Right hindlimb (tissue), 1 donor: ENCODE measurements around the gene PPP2CA.
"Not testable (repeated sequence)": the region's sequence is repeated elsewhere in the genome, so short reads cannot be mapped to it uniquely, and the experiment has no call there.

ENCODE experiments used
- DNase-seq: peaks from one replicate; pipeline ENCODE4 v3.0.0-alpha.2; 2018

Gene PPP2CA

DNA sequence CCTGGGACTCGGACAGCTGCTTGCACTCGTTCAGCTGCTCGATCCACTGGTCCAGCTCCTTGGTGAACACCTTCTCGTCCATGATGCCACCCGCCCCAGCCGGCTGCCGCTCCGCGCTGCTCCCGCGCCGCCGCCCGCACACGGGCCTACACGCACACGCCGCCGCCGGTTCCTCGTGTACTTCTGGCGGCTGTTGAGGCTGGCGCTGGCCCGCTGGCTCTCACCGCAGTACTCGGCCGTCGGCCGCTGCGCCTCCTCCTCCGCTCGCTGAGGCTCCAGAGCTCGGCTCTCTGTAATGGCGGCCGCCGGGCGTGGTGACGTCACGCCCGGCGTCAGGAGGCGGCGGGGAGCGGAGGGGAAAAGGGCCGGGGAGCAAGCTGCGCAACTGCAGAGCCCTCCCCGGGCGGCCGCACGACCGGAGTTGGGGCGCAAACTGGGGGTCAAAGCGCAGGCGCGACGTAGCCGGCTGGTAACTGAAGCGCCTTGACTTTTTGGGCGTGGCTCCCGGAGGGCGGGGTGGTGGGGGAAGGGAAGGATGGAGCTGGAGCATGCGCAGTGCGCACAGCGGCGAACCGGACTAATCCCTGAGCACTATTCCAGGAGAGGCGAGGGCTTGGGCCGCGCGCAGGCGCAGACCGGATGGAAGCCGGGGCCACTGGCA is at the start of gene PPP2CA:
PPP2CA (minus strand) TSS at position 294 of the 661 bp plus-strand sequence; CDS start at position 82, 212 bp downstream.
- DNase-seq = peak; percentile 100

DNA sequence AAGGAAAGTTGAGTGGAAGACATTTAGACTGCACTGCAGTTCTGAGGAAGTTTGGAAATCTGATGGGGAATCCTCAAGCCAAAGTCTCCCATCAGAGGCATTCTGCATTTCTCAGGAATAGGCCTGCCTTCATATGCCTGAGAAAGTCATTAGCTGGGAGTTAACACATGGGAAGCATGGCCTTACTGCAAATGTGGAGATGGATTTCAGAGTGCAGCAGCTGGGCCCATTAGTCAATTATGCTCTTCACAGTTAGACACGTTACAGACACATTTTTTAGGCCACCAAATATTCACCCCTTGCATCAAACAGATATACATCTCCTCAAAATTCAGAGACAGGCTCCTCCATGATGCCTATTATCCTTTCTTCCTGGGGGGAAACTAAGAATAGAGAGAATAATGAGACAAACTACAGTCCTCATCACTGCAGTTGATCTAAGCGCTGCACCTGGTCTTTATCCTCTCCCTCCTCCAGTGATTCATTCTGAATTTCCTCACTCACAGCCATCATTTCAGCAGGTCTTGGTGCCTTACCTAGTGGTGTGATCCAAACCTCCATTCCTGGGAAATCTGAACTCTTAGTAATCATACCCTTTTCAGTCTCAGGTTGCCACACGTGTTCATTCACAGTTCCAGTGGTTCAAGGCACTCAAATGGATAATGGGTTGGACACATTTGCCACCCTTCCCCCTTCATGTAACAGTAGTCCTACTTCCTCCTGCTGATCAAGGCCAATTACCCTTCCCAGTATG is 47.9 kb upstream of the PPP2CA start:
- no peak for DNase-seq

DNA sequence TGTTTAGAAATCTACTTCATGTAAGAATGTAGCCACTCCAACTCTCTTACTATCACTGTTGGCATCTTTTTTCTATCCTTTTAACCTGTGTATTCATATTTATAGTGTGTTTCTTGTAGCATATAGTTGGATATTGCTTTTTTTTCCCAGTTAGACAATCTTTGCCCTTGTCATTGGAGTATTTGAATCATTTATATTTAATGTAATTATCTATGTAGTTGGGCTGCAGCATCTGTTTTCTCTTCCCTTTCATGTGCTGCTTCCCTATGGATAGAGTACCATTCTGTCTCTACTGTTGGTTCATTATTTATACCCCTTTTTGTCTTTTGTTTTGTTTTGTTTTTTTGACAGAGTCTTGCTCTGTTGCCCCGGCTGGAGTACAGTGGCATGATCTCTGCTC is 45.2 kb upstream of the PPP2CA start:
- no peak for DNase-seq

DNA sequence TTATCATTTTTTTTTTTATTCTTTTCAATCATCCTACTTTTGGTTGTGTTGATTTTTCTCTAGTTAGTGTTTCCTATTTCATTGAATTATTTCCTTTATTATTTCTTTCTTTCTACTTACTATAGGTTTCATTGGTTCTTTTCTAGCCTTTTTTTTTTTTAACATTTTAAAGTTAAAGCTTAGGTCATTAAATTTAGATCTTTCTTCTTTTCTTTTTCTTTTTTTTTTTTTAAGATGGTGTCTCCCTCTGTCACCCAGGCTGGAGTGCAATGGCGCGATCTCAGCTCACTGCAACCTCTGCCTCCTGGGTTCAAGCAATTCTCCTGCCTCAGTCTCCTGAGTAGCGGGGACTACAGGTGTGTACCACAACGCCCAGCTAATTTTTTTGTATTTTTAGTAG is 43.0 kb upstream of the PPP2CA start:
- DNase-seq = no peak

DNA sequence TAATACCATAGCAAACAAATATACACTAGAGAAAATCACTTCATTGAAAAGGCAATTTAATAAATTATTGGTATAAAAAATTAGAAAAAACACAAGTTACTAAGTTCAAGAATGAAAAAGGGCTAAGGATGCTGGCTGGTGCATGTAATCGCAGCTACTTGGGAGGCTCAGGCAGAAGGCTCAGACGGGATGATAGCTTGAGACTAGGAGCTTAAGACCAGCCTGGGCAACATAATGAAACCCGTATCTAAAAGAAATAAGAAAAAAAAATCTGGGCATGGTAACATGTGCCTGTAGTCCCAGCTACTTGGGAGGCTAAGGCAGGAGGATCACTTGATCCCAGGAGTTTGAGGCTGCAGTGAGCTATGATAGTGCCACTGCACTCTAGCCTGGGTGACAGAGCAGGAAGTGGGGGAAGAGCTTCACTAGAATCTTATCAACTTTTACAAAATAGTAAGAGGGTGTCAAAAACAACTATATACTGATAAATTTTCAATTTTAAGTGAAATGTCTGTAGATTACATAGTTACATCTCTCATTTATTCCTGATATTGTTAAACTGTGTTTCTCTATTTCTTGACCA is 42.2 kb upstream of the PPP2CA start:
- DNase-seq = no peak

DNA sequence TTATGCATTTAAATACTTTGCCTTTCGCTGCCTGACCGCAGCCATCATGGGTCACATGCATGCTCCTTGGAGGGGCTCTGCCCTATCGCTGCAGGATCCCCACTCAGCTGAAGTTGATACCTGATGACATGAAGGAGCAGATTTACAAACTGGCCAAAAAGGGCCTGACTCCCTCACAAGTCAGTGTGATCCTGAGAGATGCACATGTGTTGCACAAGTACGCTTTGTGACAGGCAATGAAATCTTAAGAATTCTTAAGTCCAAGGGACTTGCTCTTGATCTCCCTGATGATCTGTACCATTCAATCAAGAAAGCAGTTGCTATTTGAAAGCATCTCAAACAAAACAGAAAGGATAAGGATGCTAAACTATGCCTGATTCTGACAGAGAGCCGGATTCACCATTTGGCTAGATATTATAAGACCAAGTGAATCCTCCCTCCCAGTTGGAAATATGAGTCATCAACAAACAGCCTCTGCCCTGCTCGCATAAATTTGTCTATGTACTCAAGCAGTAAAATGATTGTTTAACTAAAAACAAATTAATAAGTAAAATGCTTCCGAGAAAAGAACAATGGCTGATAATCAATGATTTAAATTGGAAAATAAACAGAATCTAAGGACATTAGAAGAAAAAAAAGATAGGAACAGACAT is 41.6 kb upstream of the PPP2CA start:
- DNase-seq = no peak

DNA sequence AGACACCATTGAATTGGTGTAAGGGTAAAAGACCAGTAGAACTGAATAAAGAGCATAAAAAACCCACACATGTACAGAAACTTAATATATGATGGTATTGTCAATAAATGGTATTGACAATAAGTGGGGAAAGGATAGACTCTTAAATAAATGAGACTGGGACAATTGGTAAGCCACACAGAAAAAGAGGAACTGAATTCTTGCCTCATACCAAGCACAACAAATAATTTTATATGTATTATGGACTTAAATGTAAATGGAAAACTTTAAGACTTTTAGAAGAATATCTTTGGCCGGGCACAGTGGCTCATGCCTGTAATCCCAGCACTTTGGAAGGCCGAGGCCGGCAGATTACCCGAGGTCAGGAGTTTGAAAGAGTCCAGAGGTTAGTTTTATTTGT is 37.9 kb upstream of the PPP2CA start:
- DNase-seq = no peak

DNA sequence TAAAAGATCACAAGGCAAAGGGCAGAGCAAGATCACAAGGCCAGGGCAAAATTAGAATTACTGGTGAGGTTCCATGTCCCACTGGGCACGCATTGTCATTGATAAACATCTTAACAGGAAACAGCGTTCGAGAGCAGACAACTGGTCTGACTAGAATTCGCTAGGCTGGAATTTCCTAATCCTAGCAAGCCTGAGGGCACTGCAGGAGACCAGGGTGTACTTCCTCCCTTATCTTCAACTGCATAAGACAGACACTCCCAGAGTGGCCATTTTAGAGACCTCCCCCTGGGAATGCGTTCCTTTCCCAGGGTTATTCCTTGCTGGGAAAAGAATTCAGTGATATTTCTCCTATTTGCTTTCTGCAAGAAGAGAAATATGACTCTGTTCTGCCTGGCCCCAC is 36.8 kb upstream of the PPP2CA start:
- DNase-seq = not testable (repeated sequence)

DNA sequence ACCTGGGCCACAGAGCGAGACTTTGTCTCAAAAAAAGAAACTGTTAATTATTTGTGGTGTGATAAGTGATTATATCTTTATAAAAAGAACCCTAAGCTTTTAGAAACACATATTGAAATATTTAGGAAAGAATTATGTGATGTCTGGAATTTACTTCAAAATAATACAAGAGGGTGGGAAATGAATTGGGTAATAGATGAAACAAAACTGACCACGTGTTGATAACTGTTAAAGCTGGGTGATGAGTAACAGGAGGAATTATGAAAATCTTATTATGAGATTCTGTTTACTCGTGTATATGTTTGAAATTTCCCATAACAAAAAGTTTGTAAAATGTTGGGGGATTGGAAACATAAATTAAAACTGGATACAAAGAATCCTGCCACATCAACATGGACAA is 33.0 kb upstream of the PPP2CA start:
- no peak for DNase-seq

DNA sequence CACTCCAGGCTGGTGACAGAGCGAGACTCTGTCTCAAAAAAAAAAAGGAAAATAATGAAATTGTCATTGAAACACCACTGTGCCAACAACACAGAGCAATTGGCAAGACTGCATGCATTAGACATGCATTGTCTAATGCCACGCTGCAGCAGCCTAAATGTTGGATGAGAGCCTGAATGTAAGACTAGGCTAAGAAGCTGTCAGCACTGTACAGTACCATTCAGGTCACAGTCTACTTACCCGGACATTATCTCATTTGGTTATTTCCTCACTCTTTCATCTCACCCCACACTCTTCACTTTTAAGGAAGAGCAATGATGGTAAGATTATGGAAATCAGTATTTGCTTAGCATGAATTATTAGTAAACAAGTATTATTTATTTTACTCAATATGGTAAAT is 31.3 kb upstream of the PPP2CA start:
- no peak for DNase-seq

DNA sequence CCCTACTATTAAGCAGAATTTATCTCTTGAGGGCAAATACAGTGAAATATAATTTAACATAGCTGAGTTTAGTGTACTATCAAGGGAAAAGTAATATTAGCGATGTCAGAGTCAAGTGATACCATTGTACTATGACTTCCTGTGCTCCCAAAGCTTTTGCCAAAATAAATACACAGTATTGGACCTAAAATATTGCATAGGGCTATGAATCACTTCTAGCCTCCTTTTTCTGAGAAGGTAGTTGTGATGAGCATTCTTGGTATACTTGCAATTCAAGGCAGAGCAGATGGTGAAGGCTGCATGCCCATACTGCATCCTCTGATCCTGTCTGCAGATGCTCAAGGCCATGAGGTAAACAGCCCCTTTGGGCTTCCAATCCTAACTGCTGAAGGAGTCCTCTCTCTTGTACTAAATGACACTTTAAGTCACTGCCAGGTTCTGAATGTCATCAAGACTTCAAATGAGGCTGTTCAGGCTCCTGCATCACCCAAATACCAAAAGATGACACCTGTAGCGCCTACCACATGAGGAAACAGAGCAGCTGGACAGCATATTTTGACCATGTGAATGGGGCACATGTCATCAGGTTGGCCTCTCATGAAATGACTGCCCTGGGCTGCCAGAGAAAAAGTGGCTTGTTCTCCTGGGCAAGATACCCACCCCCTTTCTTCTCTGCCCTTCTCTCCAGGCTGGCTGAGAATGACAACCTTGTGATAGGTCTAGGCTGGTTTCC is 29.7 kb upstream of the PPP2CA start:
- DNase-seq = no peak

DNA sequence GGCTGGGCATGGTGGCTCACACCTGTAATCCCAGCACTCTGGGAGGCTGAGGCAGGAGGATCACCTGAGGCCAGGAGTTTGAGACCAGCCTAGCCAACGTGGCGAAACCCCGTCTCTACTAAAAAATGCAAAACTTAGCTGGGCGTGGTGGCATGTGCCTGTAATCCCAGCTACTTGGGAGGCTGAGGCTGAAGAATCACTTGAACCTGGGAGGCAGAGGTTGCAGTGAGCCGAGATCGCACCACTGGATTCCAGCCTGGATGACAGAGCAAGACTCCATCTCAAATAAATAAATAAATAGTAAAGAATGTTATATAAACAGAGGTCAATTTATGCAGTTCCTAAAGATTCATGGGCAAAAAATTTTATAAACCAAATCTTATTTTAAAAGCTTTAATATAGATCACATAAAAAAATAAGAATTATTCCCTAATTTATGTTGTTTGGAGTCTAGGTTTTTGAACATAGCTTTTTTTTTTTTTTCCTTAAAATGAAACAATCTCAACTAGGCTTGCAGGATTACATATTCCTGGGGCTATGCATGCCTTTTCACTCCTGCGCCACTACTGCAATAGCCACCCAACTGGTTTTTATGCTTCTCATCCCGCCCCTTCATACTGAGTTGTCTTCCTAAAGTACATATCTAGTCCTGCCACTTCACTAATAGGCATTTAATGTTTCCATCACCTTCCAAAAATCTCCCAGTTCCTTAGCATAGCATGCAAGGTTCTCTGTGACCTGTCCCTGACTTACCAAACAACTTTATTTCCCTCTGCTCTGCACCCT is 27.7 kb upstream of the PPP2CA start:
- not testable (repeated sequence) for DNase-seq

DNA sequence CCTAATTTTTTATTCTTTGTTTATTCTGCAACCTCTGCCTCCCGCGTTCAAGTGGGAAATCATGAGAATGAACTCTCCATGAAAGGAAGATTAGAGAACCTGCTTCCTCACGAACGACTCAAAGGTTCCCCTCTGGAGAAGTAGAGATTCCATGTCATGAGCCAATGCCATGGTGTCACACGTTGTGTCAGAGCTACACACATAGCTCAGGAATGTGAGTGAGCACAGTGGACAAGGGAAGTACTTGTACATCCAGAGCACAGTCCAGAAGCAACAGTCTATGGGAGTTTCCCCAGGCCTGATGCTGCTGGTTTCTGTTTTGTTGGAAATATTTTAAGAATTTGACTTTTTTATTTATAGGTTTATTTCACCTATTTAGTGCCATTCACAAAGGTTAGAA is 26.8 kb upstream of the PPP2CA start:
- DNase-seq = no peak

DNA sequence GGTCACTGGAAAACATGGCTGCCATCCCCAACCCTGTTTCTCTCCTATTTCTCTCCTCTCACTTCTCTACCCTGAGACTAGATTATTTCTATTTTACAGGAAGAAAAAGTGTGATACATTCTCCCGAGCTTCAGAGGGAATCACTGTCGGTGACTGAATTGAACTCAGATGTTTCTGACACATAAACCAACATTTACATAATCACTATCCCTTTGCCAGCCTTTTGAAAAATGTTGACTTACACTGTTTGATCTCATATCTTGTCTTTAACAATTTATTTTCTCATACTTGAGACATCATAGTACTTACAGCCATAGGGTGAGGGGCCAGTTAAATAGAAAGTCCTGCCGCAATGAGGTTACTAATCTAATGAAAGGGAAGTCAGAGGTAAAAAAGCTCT is 25.1 kb upstream of the PPP2CA start:
- no peak for DNase-seq

DNA sequence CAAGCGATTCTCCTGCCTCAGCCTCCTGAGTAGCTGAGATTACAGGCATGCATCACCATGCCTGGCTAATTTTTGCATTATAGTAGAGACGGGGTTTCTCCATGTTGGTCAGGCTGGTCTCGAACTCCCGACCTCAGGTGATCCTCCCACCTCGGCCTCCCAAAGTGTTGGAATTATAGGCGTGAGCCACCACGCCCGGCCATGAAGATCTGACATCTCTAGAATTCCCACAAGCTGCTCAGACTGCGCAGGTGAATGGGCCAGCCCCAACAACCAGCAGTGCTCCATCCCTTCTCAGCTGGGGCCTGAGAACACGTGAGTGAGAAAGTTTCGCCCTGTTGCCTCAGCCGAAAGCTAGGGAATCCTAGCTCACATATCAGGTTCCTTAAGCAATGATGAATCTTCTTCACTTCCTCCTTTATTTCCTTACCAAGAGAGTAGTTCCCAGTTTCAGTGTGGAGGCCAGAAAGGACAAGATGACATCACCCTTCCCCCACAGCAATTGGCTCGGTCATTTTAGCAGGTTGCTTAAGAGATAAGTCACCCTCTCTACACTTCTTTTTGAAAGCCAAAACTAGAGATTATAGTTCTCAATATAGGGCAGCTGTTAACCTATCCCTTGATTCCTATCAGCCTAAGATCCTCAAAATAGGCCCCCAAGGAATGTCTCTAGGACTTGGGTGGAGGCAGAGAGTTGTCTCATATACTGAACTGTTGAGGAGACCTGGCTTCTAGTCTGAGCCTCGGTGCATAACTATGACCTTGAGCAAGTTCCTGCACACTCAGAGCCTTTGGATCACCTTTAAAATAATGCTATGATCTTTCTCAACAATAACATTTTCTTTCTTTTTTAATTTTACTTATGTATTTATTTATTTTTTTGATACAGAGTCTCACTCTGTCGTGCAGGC is 23.9 kb upstream of the PPP2CA start:
- no peak for DNase-seq

DNA sequence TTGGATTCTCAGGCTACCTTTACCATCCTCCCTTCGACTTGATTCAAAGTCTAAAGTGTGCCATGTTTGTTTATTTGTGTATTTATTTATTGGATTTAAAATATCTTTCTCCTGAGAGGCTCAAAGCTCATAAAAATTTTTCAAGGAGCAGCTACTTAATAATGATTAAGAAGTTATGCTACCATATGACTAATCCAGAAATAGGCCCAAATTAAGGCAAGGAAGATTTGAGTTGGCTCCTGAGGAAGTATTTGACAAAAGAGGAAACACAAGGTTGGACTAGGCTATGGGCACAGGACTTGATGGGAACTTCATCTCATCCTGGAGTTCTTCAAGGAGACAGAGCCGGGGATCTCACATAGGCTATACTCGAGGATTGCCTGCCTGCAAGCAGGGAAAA is 22.4 kb upstream of the PPP2CA start:
- DNase-seq = no peak

DNA sequence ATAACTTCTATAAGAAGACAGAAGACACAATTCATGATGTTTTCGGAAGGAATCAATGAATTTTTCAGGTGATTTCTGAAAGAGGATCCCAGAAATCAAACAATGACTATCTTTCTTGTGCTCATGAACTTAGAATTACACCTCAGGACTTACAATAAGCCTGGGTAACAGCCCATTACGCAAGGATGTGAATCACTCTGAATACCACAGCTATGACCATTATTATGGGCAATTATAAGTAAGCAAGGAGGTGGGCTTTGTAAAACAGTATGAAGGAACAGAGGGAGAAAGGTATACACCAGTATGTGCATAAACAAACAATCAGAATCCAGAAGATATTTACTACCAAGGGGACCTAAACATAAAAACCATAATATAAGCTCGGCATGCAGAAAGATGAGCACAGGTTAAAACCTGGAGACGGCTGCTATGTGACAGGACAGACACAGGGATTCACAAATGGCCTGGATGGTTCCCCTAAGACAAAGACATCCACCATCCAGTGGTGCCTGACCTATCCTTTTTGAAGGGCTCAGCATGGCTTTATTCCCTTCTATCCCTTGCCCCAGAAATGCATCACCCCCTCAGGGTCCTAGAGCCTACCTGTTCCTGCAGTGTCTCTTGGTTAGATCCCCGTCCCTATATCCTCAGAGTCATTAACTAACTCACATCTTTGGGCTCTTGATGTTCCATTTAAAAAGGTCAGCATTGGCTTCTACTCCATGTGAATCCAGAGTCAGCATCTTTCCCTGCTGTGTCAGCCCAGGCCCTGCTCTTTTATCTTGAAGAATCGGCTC is 21.8 kb upstream of the PPP2CA start:
- DNase-seq = no peak

DNA sequence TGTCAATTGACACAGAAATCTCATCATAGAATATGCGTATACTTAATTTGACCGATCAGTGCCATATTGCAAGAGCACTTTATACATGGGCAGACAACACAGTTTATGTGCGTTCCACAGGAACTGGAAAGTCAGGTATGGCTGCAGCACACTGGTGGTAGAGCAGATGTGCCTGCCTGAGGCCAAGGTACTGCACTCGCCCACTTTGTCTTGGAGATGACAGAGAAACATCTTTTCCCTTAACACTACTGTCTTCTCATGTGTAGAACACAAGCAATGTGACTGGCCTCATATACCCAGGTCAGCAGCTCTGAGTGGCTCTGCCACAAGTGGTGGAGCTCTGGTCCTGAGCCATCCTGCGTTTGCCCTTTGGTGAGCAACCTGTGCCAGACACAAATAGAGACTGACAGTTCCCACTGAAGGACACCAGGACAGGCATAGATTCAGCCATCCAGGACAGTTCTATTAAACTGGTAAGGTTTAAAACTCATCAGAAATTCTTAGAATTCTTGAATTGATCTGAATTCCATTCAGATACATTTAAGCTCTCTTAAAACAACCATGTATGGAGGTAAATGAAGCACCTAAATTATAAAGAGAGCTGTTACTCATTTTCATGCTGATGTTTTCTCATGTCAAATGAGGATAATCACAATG is 21.0 kb upstream of the PPP2CA start:
- no peak for DNase-seq

DNA sequence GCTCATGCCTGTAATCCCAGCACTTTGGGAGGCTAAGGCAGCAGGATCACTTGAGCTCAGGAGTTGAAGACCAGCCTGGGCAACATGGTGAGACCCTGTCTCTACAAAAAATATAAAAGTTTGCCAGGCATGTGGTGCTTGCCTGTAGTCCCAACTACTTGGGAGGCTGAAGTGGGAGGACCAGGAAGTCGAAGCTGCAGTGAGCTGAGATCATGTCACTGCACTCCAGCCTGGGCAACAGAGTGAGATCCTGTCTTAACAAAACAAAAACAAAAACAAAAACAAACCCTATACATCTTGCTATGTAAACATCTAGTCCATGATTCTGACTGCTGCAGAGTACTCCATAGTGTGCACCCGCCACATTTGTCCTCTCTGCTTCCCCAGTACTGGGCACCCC is 19.8 kb upstream of the PPP2CA start:
- no peak for DNase-seq
